GM10266 (cell line): ENCODE data around the gene SIAH1.

Experiments used
- DNase-seq: peaks from one replicate; pipeline ENCODE4 v3.0.0; 2012; ENCODE audit errors: extremely low spot score
- TF ChIP-seq, protein P1 (sequence below): IDR thresholded peaks from 2 replicates; pipeline ENCODE4 v1.5.1; 2012; ENCODE audit warnings: mild to moderate bottlenecking, low read depth; ENCODE audit not compliant: control insufficient read depth, insufficient read depth; ENCODE audit errors: missing control alignments

SIAH1 gene

GRCh38 chr16:48370229-48370628, 15.0 kb downstream of the SIAH1 start:
- DNase-seq, result no peak
- TF ChIP-seq, protein P1, sequence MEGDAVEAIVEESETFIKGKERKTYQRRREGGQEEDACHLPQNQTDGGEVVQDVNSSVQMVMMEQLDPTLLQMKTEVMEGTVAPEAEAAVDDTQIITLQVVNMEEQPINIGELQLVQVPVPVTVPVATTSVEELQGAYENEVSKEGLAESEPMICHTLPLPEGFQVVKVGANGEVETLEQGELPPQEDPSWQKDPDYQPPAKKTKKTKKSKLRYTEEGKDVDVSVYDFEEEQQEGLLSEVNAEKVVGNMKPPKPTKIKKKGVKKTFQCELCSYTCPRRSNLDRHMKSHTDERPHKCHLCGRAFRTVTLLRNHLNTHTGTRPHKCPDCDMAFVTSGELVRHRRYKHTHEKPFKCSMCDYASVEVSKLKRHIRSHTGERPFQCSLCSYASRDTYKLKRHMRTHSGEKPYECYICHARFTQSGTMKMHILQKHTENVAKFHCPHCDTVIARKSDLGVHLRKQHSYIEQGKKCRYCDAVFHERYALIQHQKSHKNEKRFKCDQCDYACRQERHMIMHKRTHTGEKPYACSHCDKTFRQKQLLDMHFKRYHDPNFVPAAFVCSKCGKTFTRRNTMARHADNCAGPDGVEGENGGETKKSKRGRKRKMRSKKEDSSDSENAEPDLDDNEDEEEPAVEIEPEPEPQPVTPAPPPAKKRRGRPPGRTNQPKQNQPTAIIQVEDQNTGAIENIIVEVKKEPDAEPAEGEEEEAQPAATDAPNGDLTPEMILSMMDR, result no peak

DNA sequence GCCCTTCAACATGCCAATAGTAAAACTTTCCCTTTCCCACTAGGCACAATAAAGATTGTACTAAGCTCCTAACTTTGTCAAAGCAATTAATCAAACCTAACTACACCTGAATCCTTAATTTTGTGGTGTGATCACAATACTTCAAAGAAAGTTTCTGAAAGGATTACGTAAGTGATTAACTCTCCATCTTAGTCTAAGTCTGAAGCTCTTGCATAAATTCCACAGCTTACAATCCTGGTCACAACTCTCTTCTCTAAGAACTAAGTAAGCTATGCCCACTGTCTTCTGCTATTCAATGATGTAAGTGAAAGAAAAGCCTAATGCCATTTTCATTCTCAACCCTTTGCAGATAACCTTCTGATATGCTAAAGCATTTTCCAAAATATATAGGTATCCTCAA, 15.4 kb downstream of the SIAH1 start:
- TF ChIP-seq, protein P1, result no peak
- DNase-seq, result no peak

DNA sequence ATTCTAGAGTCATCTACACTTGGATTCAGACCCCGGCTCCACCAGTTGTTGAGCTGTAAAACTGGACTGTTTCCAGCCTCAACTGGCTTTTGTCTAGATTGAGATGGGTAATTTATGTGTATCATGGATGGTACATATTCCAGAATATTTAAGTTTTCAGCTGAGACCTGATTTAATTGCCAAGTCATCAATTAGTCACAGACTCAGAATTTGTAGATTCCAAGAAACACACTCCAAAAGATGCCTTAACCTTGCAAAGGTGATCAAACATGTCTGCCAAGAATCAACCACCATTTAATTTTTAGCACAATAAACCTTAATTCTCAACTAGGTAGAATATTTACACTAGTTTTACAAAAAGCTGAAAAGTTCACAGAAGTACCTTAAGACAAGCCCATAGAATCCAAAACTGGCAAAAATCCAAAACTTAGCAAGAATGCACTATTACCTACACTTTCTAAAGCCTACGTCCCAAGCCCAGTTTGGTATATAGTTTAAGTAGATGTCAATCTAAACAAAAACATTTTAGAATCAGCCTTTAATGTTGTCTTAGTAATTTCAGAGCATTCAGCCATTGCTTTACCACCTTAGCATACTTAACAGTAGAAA, 17.7 kb downstream of the SIAH1 start:
- no peak for DNase-seq
- TF ChIP-seq, protein P1, result no peak

DNA sequence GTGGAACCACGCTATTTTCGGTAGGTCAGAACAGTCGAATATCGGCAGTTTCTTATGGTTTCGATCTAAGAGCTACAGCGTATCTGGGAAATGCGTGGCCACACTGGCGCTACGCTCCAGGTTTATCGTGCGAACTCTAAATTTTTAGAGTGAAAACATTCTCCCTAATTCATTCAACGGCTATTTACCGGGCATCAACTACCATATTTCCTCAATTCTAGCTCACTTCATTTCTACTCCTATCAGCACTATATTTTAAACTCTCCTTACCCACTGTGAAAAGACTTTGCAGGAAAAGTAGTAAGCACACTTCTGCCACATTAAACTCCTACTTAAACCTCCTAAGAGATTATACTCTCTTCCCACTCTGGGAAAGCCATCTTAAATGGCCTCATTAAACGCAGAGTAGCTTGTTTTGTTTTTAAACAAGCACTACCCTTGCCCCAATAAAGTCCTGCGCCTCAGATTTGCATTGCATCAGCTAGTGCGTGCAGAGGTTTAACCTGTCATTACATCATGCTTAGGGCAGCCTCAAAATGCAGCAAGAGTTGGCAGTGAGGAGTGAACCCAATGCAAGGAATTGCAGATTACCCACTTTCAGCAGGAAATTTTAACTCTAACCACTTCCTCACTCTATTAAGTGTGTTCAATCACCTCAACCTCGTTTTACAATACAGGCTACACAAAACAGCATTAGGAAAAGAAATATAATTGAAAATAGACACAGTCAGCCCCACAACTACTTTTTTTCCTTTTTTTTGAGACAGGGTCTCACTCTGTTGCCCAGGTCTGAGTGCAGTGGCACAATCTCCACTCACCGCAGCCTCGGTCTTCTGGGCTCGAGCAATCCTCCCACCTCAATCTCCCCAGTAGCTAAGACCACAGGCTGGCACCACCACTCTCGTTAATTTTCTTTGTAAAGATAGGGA, 18.8 kb downstream of the SIAH1 start:
- TF ChIP-seq, protein P1, result no peak
- DNase-seq, result peak; percentile 68

DNA sequence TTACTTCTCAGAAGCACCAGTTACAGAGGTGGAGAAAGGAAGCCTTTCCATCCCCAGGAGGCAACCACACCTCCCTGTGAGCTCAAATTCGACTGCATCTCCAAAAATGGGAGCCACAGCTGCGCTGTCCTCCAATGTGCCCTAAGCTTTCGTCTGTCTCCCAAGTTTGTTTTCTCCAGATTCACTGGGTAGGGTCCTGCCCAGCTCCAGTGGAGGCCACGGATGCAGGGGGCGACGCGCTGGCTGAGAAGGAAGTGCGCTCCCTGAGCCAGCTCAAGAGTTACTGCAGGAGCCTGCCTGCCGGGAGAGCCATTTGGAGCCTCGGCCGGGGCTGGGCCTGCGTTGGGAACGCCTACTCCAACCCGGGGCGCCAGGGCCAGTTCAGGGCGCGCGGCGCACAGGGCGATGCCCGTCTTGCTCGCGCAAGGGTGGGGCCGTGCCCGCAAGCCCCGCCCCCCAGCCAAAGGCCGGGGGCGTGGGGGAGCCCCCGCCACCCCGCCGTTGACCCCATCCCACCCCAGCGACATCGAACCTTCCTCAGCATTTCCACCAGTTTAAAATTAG, 19.5 kb downstream of the SIAH1 start:
- peak; percentile 83 for DNase-seq
- TF ChIP-seq, protein P1, result no peak

GRCh38 chr16:48365025-48365600, 20.1 kb downstream of the SIAH1 start:
- DNase-seq, result no peak
- TF ChIP-seq, protein P1, result no peak
